Inflammatory macrophage treated with lipopolysaccharide for 4 hours (primary cell): ENCODE results near the gene CHTOP.
"Not testable (repeated sequence)": the region's sequence is repeated elsewhere in the genome, so short reads cannot be mapped to it uniquely, and the experiment has no call there.

Source experiments
- DNase-seq: peaks from one replicate; pipeline ENCODE4 v3.0.0-alpha.2; 2020

The CHTOP gene

GRCh38 chr1:153633754-153634665, at the start of gene CHTOP:
Gene CHTOP (plus strand): TSS chr1:153634066. CDS start chr1:153636589, 2,523 bp downstream.
- DNase-seq, result peak; percentile 99

GRCh38 chr1:153585006-153585405, 48.9 kb upstream of the CHTOP start:
- DNase-seq, result no peak

GRCh38 chr1:153586347-153586746, 47.5 kb upstream of the CHTOP start:
- no peak for DNase-seq

- no peak for DNase-seq
Measured at GRCh38 chr1:153587314-153587713, 46.6 kb upstream of the CHTOP start.

- DNase-seq, result not testable (repeated sequence)
Measured at GRCh38 chr1:153588033-153588432, 45.8 kb upstream of the CHTOP start.

- no peak for DNase-seq
Measured at GRCh38 chr1:153588482-153588881, 45.4 kb upstream of the CHTOP start.

- DNase-seq, result no peak
Measured at GRCh38 chr1:153592748-153593147, 41.1 kb upstream of the CHTOP start.

- DNase-seq, result peak; percentile 78
Measured at GRCh38 chr1:153597206-153597605, 36.7 kb upstream of the CHTOP start.

- peak; percentile 72 for DNase-seq
Measured at GRCh38 chr1:153598309-153599172, 35.3 kb upstream of the CHTOP start.

- DNase-seq, result no peak
Measured at GRCh38 chr1:153599847-153600246, 34.0 kb upstream of the CHTOP start.

GRCh38 chr1:153602749-153603148, 31.1 kb upstream of the CHTOP start:
- no peak for DNase-seq

GRCh38 chr1:153606194-153606593, 27.7 kb upstream of the CHTOP start:
- no peak for DNase-seq

GRCh38 chr1:153607381-153607780, 26.5 kb upstream of the CHTOP start:
- no peak for DNase-seq

- no peak for DNase-seq
Measured at GRCh38 chr1:153608089-153608682, 25.7 kb upstream of the CHTOP start.

GRCh38 chr1:153608742-153609584, 24.9 kb upstream of the CHTOP start:
- DNase-seq, result peak; percentile 83

GRCh38 chr1:153609585-153609907, 24.3 kb upstream of the CHTOP start:
- DNase-seq, result no peak

GRCh38 chr1:153610334-153610733, 23.5 kb upstream of the CHTOP start:
- DNase-seq, result peak; percentile 24

GRCh38 chr1:153610811-153611301, 23.0 kb upstream of the CHTOP start:
- peak; percentile 64 for DNase-seq

GRCh38 chr1:153611356-153611755, 22.5 kb upstream of the CHTOP start:
- DNase-seq, result no peak

GRCh38 chr1:153612111-153612754, 21.6 kb upstream of the CHTOP start:
- no peak for DNase-seq

- DNase-seq, result no peak
Measured at GRCh38 chr1:153612755-153613331, 21.0 kb upstream of the CHTOP start, which contains the start of gene S100A16. Gene S100A16 (minus strand): TSS chr1:153613137. CDS start chr1:153608151, 4,986 bp downstream.
